H54 (cell line): ENCODE data around the gene TEX13A.
"Not testable (repeated sequence)": the region's sequence is repeated elsewhere in the genome, so short reads cannot be mapped to it uniquely, and the experiment has no call there.

Source experiments
- DNase-seq: peaks from one replicate; pipeline ENCODE4 v3.0.0; 2011; ENCODE audit warnings: low spot score, mixed read lengths; ENCODE audit not compliant: insufficient read length
- FAIRE-seq: peaks from 3 replicates; lab custom pipeline; 2011; peaks lifted over from hg19 to GRCh38; lab: Jason Lieb, UNC
- POLR2A ChIP-seq: IDR thresholded peaks from 2 replicates; pipeline ENCODE4 v1.6.1; 2011; ENCODE audit warnings: low read depth, mild to moderate bottlenecking, low read length

TEX13A gene

GRCh38 chrX:105220636-105221035 is at the start of gene TEX13A:
TSS of gene TEX13A (minus strand) at chrX:105220694. CDS start at chrX:105220397, 297 bp downstream.
- no peak for TF ChIP-seq POLR2A
- DNase-seq (no peak), FAIRE-seq (no peak)

GRCh38 chrX:105269386-105269785 is 48.9 kb upstream of the TEX13A start:
- DNase-seq = no peak
- no peak for FAIRE-seq
- TF ChIP-seq POLR2A = no peak

- FAIRE-seq (no peak), DNase-seq (no peak)
- TF ChIP-seq POLR2A = no peak
These were observed 46.7 kb upstream of the TEX13A start for GRCh38 chrX:105267167-105267566.

GRCh38 chrX:105266456-105266855 is 46.0 kb upstream of the TEX13A start:
- no peak for DNase-seq
- TF ChIP-seq POLR2A = no peak
- no peak for FAIRE-seq

- no peak for TF ChIP-seq POLR2A
- DNase-seq = no peak
- FAIRE-seq = no peak
These were observed 44.6 kb upstream of the TEX13A start for GRCh38 chrX:105265093-105265492.

GRCh38 chrX:105263801-105264200 is 43.3 kb upstream of the TEX13A start:
- DNase-seq (no peak), FAIRE-seq (no peak)
- no peak for TF ChIP-seq POLR2A

- FAIRE-seq = no peak
- no peak for TF ChIP-seq POLR2A
- DNase-seq = no peak
These were observed 42.7 kb upstream of the TEX13A start for GRCh38 chrX:105263171-105263570.

GRCh38 chrX:105260291-105261043 is 40.0 kb upstream of the TEX13A start:
- DNase-seq = no peak

GRCh38 chrX:105241056-105241455 is 20.6 kb upstream of the TEX13A start:
- no peak for TF ChIP-seq POLR2A
- FAIRE-seq (no peak), DNase-seq (no peak)

More at GRCh38 chrX:105260291-105261043, 40.0 kb upstream of the TEX13A start:
- TF ChIP-seq POLR2A = no peak
- FAIRE-seq = no peak

- FAIRE-seq = not testable (repeated sequence)
These were observed 16.9 kb upstream of the TEX13A start for GRCh38 chrX:105237407-105237806.

GRCh38 chrX:105229146-105229545 is 8.7 kb upstream of the TEX13A start:
- TF ChIP-seq POLR2A = no peak
- no peak for DNase-seq
- no peak for FAIRE-seq

More at GRCh38 chrX:105237407-105237806, 16.9 kb upstream of the TEX13A start:
- DNase-seq = not testable (repeated sequence)

- DNase-seq = no peak
- FAIRE-seq = no peak
- TF ChIP-seq POLR2A = no peak
These were observed 8.1 kb upstream of the TEX13A start for GRCh38 chrX:105228602-105229001.

GRCh38 chrX:105226499-105226898 is 6.0 kb upstream of the TEX13A start:
- TF ChIP-seq POLR2A = no peak
- FAIRE-seq (no peak), DNase-seq (no peak)

GRCh38 chrX:105221374-105221773 is 880 bp upstream of the TEX13A start:
- no peak for DNase-seq
- no peak for TF ChIP-seq POLR2A
- FAIRE-seq = no peak
